IMR-90 (cell line): ENCODE data around the gene WDR53. TPM values are rescaled to one million over a fixed set of nuclear protein-coding genes. Genes with fewer than 3 reads are reported as not detected.

Experiments used
- ATAC-seq: fragments of 200-7000 bp; cut with Tn5 transposase; 2 replicates; pipeline ENCODE4 v1.9.1; 2020; ENCODE audit warnings: low read depth, mild to moderate bottlenecking, moderate library complexity
- BruUV-seq: library from RNA; stranded (reverse); fragments of 400-500 nt; replicated peaks from 2 replicates; lab custom pipeline; 2021; lab: Mats Ljungman, UMichigan
- CTCF ChIA-PET: fragments of 300-600 bp; formaldehyde crosslinking; extraction: SDS; loops from one replicate; lab custom pipeline; 2021; ENCODE audit warnings: antibody characterized with exemption; lab: Yijun Ruan, JAX
- POLR2A ChIA-PET: fragments of 300-600 bp; sonication (Branson Sonifier 250); formaldehyde crosslinking; loops from one replicate; lab custom pipeline; 2022; ENCODE audit warnings: antibody characterized with exemption; ENCODE audit not compliant: unreplicated experiment; lab: Charles Lee
- DNase-seq: peaks from one replicate; pipeline ENCODE4 v3.0.0; 2013
- H2AFZ ChIP-seq: replicated peaks from 2 replicates; pipeline ENCODE3; 2013; ENCODE audit warnings: low read length, mild to moderate bottlenecking; ENCODE audit not compliant: poor library complexity
- H2AK5ac ChIP-seq: 2 replicates; pipeline ENCODE4 v1.6.1; 2013; ENCODE audit warnings: low read depth, low read length, inconsistent platforms
- H2AK9ac ChIP-seq: replicated peaks from 2 replicates; pipeline ENCODE3; 2013; ENCODE audit warnings: mild to moderate bottlenecking, low read depth, low read length, moderate library complexity; ENCODE audit not compliant: poor library complexity
- H2BK120ac ChIP-seq: 2 replicates; pipeline ENCODE4 v1.6.1; 2013; ENCODE audit warnings: low read depth, low read length, inconsistent platforms
- H2BK15ac ChIP-seq: 3 replicates; pipeline ENCODE4 v1.6.1; 2013; ENCODE audit warnings: low read depth, low read length, inconsistent platforms
- H2BK20ac ChIP-seq: 2 replicates; pipeline ENCODE4 v1.6.1; 2013; ENCODE audit warnings: low read depth, mild to moderate bottlenecking, inconsistent platforms, low read length, moderate library complexity
- H2BK5ac ChIP-seq: 2 replicates; pipeline ENCODE4 v1.6.1; 2013; ENCODE audit warnings: mild to moderate bottlenecking, low read depth, low read length, inconsistent platforms; ENCODE audit not compliant: poor library complexity, severe bottlenecking
- H3K14ac ChIP-seq: replicated peaks from 2 replicates; pipeline ENCODE4 v1.6.1; 2013; ENCODE audit warnings: low read depth, low read length, inconsistent platforms
- H3K18ac ChIP-seq: 2 replicates; pipeline ENCODE4 v1.6.1; 2013; ENCODE audit warnings: low read depth, low read length, control low read depth
- H3K23ac ChIP-seq: 2 replicates; pipeline ENCODE4 v1.6.1; 2013; ENCODE audit warnings: low read depth, low read length, inconsistent platforms
- H3K27ac ChIP-seq: 2 replicates; pipeline ENCODE4 v1.5.1; 2013; ENCODE audit warnings: mild to moderate bottlenecking, control low read depth, low read length; ENCODE audit not compliant: insufficient read depth
- H3K27me3 ChIP-seq: 2 replicates; pipeline ENCODE4 v1.6.1; 2013; ENCODE audit warnings: low read length; ENCODE audit not compliant: control insufficient read depth, insufficient read depth
- H3K36me3 ChIP-seq: 2 replicates; pipeline ENCODE4 v1.6.1; 2013; ENCODE audit warnings: low read length, mixed read lengths; ENCODE audit not compliant: control insufficient read depth, insufficient read depth
- H3K4ac ChIP-seq: 2 replicates; pipeline ENCODE4 v1.6.1; 2013; ENCODE audit warnings: low read depth, low read length, inconsistent platforms
- H3K4me1 ChIP-seq: 2 replicates; pipeline ENCODE4 v1.6.1; 2013; ENCODE audit warnings: low read length, mixed read lengths; ENCODE audit not compliant: control insufficient read depth, insufficient read depth
- H3K4me2 ChIP-seq: 2 replicates; pipeline ENCODE4 v1.6.1; 2013; ENCODE audit warnings: low read depth, mild to moderate bottlenecking, control low read depth, low read length, moderate library complexity
- H3K4me3 ChIP-seq: 2 replicates; pipeline ENCODE4 v1.5.1; 2013; ENCODE audit warnings: low read depth, mild to moderate bottlenecking, control low read depth, low read length, moderate library complexity; ENCODE audit not compliant: insufficient read depth
- H3K56ac ChIP-seq: 2 replicates; pipeline ENCODE4 v1.6.1; 2013; ENCODE audit warnings: low read length, inconsistent platforms; ENCODE audit not compliant: insufficient read depth; ENCODE audit errors: extremely low read depth
- H3K79me1 ChIP-seq, 2 experiments: 2 replicates each; pipeline ENCODE4 v1.6.1; 2013; ENCODE audit warnings: low read length in 2 of 2, inconsistent platforms in 1 of 2, low read depth in 1 of 2
- H3K9ac ChIP-seq: 2 replicates; pipeline ENCODE4 v1.6.1; 2013; ENCODE audit warnings: low read depth, low read length, control low read depth
- H3K9me1 ChIP-seq: 2 replicates; pipeline ENCODE4 v1.6.1; 2013; ENCODE audit warnings: low read length, inconsistent platforms; ENCODE audit not compliant: insufficient read depth
- H3K9me3 ChIP-seq: 2 replicates; pipeline ENCODE4 v1.6.1; 2013; ENCODE audit warnings: low read length; ENCODE audit not compliant: control insufficient read depth, insufficient read depth
- H4K20me1 ChIP-seq: 2 replicates; pipeline ENCODE4 v1.6.1; 2013; ENCODE audit warnings: low read length, inconsistent platforms; ENCODE audit not compliant: insufficient read depth
- H4K5ac ChIP-seq: 2 replicates; pipeline ENCODE4 v1.6.1; 2013; ENCODE audit warnings: mild to moderate bottlenecking, low read depth, low read length, control low read depth
- H4K8ac ChIP-seq, 2 experiments: 2 replicates each; pipeline ENCODE4 v1.6.1; 2013; ENCODE audit warnings: low read depth in 2 of 2, low read length in 2 of 2, control low read depth in 1 of 2, inconsistent platforms in 1 of 2
- H4K91ac ChIP-seq: 2 replicates; pipeline ENCODE4 v1.6.1; 2013; ENCODE audit warnings: low read depth, low read length, inconsistent platforms; ENCODE audit not compliant: insufficient read depth
- POLR2A ChIP-seq: IDR thresholded peaks from 2 replicates; pipeline ENCODE4 v1.6.1; 2012; ENCODE audit warnings: mild to moderate bottlenecking, low read depth, low read length
- USF2 ChIP-seq: fragments of 150-350 bp; IDR thresholded peaks from 2 replicates; pipeline ENCODE4 v1.6.1; 2017; ENCODE audit warnings: mild to moderate bottlenecking, antibody characterized with exemption, low read length, low read depth
- WGBS, 2 experiments: methylation state at CpG; one replicate each; pipeline versions ENCODE4 v1.1.5 to v1.1.7; 2013; ENCODE audit warnings: missing lambda C conversion rate in 2 of 2; ENCODE audit not compliant: insufficient read length in 1 of 2; ENCODE audit errors: extremely low coverage in 2 of 2; 5-methylcytosine and 5-hydroxymethylcytosine counted together
- dilution Hi-C: fragments of 300-500 bp; cut with HindIII; formaldehyde crosslinking; loops from one replicate; pipeline ENCODE4 v1.14.3; 2018; ENCODE audit warnings: low sequenced_read_pairs; ENCODE audit not compliant: unreplicated experiment
- in situ Hi-C: fragments of 300-500 bp; cut with MboI; formaldehyde crosslinking; loops from 3 replicates; pipeline ENCODE4 v1.14.3; 2019; ENCODE audit warnings: low sequenced_read_pairs, inconsistent platforms, mixed read lengths
- intact Hi-C: fragments of 100-400 bp; cut with micrococcal nuclease; formaldehyde crosslinking; loops from 2 replicates; pipeline ENCODE4 v1.10.0; 2022
- polyA plus RNA-seq, 3 experiments: library from polyadenylated mRNA; depleted of rRNA; stranded (reverse); fragments of >200 nt; gene quantifications; 2 replicates each; pipeline ENCODE4 v1.2.3, GENCODE V29; 2012; ENCODE audit warnings: low replicate concordance in 1 of 3
- total RNA-seq: library from RNA; depleted of rRNA; stranded (reverse); fragments of >200 nt; gene quantifications from 2 replicates; pipeline ENCODE4 v1.2.3, GENCODE V29; 2012

The WDR53 gene
- total and polyA plus RNA-seq, 2 of the 4 experiments (the other 2 are of a cell fraction): 5.7 to 5.9 TPM

DNA sequence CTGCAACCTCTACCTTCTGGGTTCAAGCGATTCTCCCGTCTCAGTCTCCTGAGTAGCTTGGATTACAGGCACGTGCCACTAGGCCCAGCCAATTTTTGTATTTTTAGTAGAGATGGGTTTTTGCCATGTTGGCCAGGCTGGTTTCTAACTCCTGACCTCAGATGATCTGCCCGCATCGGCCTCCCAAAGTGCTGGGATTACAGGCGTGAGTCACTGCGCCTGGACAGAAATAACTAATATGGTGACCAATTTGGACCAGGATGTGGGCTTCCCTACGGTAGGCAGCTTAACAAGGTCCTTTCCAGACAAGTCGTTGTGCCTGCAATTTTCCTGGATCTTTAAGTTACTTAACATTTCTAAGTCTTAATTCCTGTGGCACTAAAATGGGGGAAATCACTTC lies 14.8 kb downstream of the WDR53 start:
- dilution Hi-C loops (no loop called here), in situ Hi-C loops (no loop called here), intact Hi-C loops (no loop called here)
- Histone ChIP-seq H4K20me1 (no peaks in the 10 kb centered on the region), H2AK5ac (no peak overlapping the region), H3K18ac (no peak overlapping the region), H2BK15ac (no peak overlapping the region), H3K56ac (no peak overlapping the region), H3K27me3 (no peaks in the 10 kb centered on the region), H3K14ac (no peak overlapping the region), H2AFZ (no peak overlapping the region), H3K9me1 (no peaks in the 10 kb centered on the region; the same call in 1 of the 2 replicates), H4K91ac (no peak overlapping the region), H3K23ac (no peak overlapping the region), H3K36me3 (0 out of 2 replicates have a peak, but pooled peaks cover 4% of the 10 kb centered on the region), H2BK120ac (no peak overlapping the region), H3K4me2 (no peak overlapping the region), H3K9ac (no peak overlapping the region), H3K27ac (no peak overlapping the region), H3K4me3 (no peak overlapping the region), H4K8ac (no peak overlapping the region), H3K4me1 (no peaks in the 10 kb centered on the region), H3K79me1 (peaks cover 0 to 10% of the 10 kb centered on the region in 2 experiments; a peak in 2 of 4 replicates), H2BK20ac (no peak overlapping the region), H2BK5ac (no peak overlapping the region), H2AK9ac (no peak overlapping the region), H3K9me3 (peaks cover 6% of the 10 kb centered on the region; the same call in 1 of the 2 replicates), H3K4ac (no peak overlapping the region), H4K5ac (no peak overlapping the region)
- ChIA-PET CTCF (no interaction called here), POLR2A (no interaction called here)
- no peak for ATAC-seq
- TF ChIP-seq USF2 (no peak), POLR2A (no peak)
- 100% methylated on average over 5 of the region's 9 CpGs; no CpG with 5 or more reads in 1 of the 2 experiments for WGBS, 2 experiments
- DNase-seq: no peak
- no TSS peak for BruUV-seq
